ENCODE data around the gene C16orf96. TPM values are rescaled to one million over a fixed set of nuclear protein-coding genes. Genes with fewer than 3 reads are reported as not detected.

C16orf96 gene
- total and polyA plus RNA-seq, 4 donors = 0.06 to 0.25 (median 0.08) TPM

GRCh38 chr16:4507588-4508345, 48.4 kb upstream of the C16orf96 start (continued):
- no peak for TF ChIP-seq CTCF (IDR thresholded peaks at IDR 0.05; ENCODE audit: low read depth, low read length, missing input control)

GRCh38 chr16:4508806-4509205, 47.3 kb upstream of the C16orf96 start:
- Histone ChIP-seq H3K27ac (ENCODE audit: low read depth in 1 of 2, low read length in 2 of 2) (no peak overlapping the region), H3K4me3 (ENCODE audit: low read depth in 1 of 3, low read length in 3 of 3) (no peak overlapping the region), H3K36me3 (ENCODE audit: control insufficient read depth in 4 of 4, insufficient read depth in 3 of 4, low read depth in 1 of 4, low read length in 3 of 4) (peaks cover 22 to 47% (median 30%) of the 10 kb centered on the region in 4 donors), H3K4me1 (ENCODE audit: control insufficient read depth in 4 of 4, insufficient read depth in 4 of 4, low read length in 3 of 4) (peaks cover 0 to 5% (median 1%) of the 10 kb centered on the region in 4 donors), H3K27me3 (ENCODE audit: control insufficient read depth in 4 of 4, insufficient read depth in 4 of 4, low read length in 3 of 4) (no peaks in the 10 kb centered on the region), H3K9me3 (ENCODE audit: control insufficient read depth in 4 of 4, low read length in 3 of 4) (no peaks in the 10 kb centered on the region), H3K9ac (ENCODE audit: low read depth in 1 of 2, low read length in 2 of 2) (no peak overlapping the region)
- WGBS = 97% methylated on average over 3 of the region's 3 CpGs
- DNase-seq (ENCODE audit: low spot score) = no peak
- TF ChIP-seq YY1 (IDR thresholded peaks at IDR 0.05) = no peak
- no peak for TF ChIP-seq FOXA2 (IDR thresholded peaks at IDR 0.05)
- no peak for TF ChIP-seq HNF4G (IDR thresholded peaks at IDR 0.05)
- TF ChIP-seq EGR1 (IDR thresholded peaks at IDR 0.05; ENCODE audit: low read depth in 2 of 2) = no peak
- TF ChIP-seq JUND (IDR thresholded peaks at IDR 0.05) = no peak
- TF ChIP-seq MAX (IDR thresholded peaks at IDR 0.05) = no peak

- no peak overlapping the region for H3K9ac ChIP-seq (ENCODE audit: low read depth in 1 of 2, low read length in 2 of 2)
- H3K9me3 ChIP-seq (ENCODE audit: control insufficient read depth in 4 of 4, low read length in 3 of 4) = no peaks in the 10 kb centered on the region
- DNase-seq (ENCODE audit: low spot score) = no peak
- H3K4me3 ChIP-seq (ENCODE audit: low read depth in 1 of 3, low read length in 3 of 3) = no peak overlapping the region
- H3K36me3 ChIP-seq (ENCODE audit: control insufficient read depth in 4 of 4, insufficient read depth in 3 of 4, low read depth in 1 of 4, low read length in 3 of 4) = peaks cover 22 to 47% (median 30%) of the 10 kb centered on the region in 4 donors
- H3K4me1 ChIP-seq (ENCODE audit: control insufficient read depth in 4 of 4, insufficient read depth in 4 of 4, low read length in 3 of 4) = peaks cover 0 to 10% (median 3%) of the 10 kb centered on the region in 4 donors
- TF ChIP-seq EGR1 (IDR thresholded peaks at IDR 0.05; ENCODE audit: low read depth in 2 of 2) (no peak), RAD21 (IDR thresholded peaks at IDR 0.05) (no peak), GABPA (IDR thresholded peaks at IDR 0.05 in 1 of 2, conservative IDR thresholded peaks at IDR 0.05 in 1 of 2) (no peak), HNF4A (conservative IDR thresholded peaks at IDR 0.05) (no peak), RXRA (IDR thresholded peaks at IDR 0.05) (no peak)
- no peak overlapping the region for H3K27ac ChIP-seq (ENCODE audit: low read depth in 1 of 2, low read length in 2 of 2)
- WGBS = 91% methylated on average over 8 of the region's 8 CpGs
- no peaks in the 10 kb centered on the region for H3K27me3 ChIP-seq (ENCODE audit: control insufficient read depth in 4 of 4, insufficient read depth in 4 of 4, low read length in 3 of 4)
These were observed 46.7 kb upstream of the C16orf96 start for GRCh38 chr16:4509420-4509819.

GRCh38 chr16:4510131-4510530, 46.0 kb upstream of the C16orf96 start:
- 75% methylated on average over 5 of the region's 5 CpGs for WGBS
- H3K4me1 ChIP-seq (ENCODE audit: control insufficient read depth in 4 of 4, insufficient read depth in 4 of 4, low read length in 3 of 4) = peaks cover 0 to 14% (median 7%) of the 10 kb centered on the region in 4 donors

More at GRCh38 chr16:4510131-4510530, 46.0 kb upstream of the C16orf96 start:
- Histone ChIP-seq H3K4me3 (ENCODE audit: low read depth in 1 of 3, low read length in 3 of 3) (no peak overlapping the region), H3K9ac (ENCODE audit: low read depth in 1 of 2, low read length in 2 of 2) (no peak overlapping the region), H3K36me3 (ENCODE audit: control insufficient read depth in 4 of 4, insufficient read depth in 3 of 4, low read depth in 1 of 4, low read length in 3 of 4) (peaks cover 22 to 47% (median 30%) of the 10 kb centered on the region in 4 donors), H3K9me3 (ENCODE audit: control insufficient read depth in 4 of 4, low read length in 3 of 4) (no peaks in the 10 kb centered on the region), H3K27ac (ENCODE audit: low read depth in 1 of 2, low read length in 2 of 2) (no peak overlapping the region), H3K27me3 (ENCODE audit: control insufficient read depth in 4 of 4, insufficient read depth in 4 of 4, low read length in 3 of 4) (no peaks in the 10 kb centered on the region)
- no peak for TF ChIP-seq HNF4A (conservative IDR thresholded peaks at IDR 0.05)
- TF ChIP-seq TAF1 (conservative IDR thresholded peaks at IDR 0.05) = no peak
- no peak for TF ChIP-seq REST (IDR thresholded peaks at IDR 0.05)
- TF ChIP-seq FOXA1 (IDR thresholded peaks at IDR 0.05) = no peak
- no peak for TF ChIP-seq ATF3 (IDR thresholded peaks at IDR 0.05)
- TF ChIP-seq GABPA (IDR thresholded peaks at IDR 0.05 in 1 of 2, conservative IDR thresholded peaks at IDR 0.05 in 1 of 2) = no peak
- no peak for TF ChIP-seq CTCF (IDR thresholded peaks at IDR 0.05; ENCODE audit: low read depth, low read length, missing input control)
- no peak for TF ChIP-seq EGR1 (IDR thresholded peaks at IDR 0.05; ENCODE audit: low read depth in 2 of 2)
- no peak for TF ChIP-seq RXRA (IDR thresholded peaks at IDR 0.05)
- no peak for DNase-seq (ENCODE audit: low spot score)

Measured in liver (tissue), 9 donors.